Colon (tissue), 2 donors: Measurements from ENCODE around the gene ADRB2.
"Not testable (repeated sequence)": the region's sequence is repeated elsewhere in the genome, so short reads cannot be mapped to it uniquely, and the experiment has no call there.

Experiments
- FAIRE-seq: peaks from 2 replicates; lab custom pipeline; 2012; peaks lifted over from hg19 to GRCh38; lab: Jason Lieb, UNC
- donor health status: control.
- donor health status: control.

The ADRB2 gene

DNA sequence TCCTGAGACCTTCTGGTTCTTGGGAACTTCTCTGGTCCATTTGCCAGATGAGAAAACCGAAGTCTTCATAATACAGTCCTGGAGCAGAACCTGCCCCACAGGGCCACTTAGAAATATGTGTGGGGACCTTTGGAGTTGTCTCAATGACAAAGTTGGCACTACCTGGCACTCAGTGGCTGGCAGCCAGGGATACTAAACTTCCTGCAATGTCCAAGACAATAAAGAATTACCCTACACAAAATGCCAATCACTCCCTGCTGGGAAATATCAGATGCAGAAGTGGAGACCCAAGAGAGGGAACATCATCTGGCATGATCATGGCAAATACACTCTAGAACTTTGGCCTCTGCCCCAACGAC is 29.6 kb downstream of the ADRB2 start:
- no peak for FAIRE-seq

DNA sequence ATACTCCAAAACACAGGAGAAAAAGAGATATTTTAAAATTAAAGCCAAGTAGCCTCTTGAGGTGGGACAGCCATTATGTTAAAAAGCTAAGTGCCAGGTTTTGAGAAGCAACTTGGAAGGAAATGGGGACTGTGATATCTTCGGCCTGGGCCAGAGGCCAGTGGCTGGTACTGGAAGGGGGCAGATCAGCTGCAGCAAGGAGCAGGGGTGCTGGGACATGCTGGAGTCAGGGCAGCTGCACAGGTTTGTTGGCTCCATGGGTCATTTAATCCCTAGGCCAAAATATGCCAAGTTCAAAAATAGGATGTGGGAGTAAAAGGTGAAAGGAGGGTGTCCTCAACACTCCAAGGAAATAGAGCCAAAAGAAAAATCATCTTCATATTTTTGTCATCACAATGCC is 30.0 kb downstream of the ADRB2 start:
- no peak for FAIRE-seq

GRCh38 chr5:148857474-148857873 is 31.1 kb downstream of the ADRB2 start:
- no peak for FAIRE-seq

GRCh38 chr5:148858106-148858505 is 31.7 kb downstream of the ADRB2 start:
- no peak for FAIRE-seq

- FAIRE-seq, result no peak
Measured at GRCh38 chr5:148858547-148858946, 32.1 kb downstream of the ADRB2 start.

DNA sequence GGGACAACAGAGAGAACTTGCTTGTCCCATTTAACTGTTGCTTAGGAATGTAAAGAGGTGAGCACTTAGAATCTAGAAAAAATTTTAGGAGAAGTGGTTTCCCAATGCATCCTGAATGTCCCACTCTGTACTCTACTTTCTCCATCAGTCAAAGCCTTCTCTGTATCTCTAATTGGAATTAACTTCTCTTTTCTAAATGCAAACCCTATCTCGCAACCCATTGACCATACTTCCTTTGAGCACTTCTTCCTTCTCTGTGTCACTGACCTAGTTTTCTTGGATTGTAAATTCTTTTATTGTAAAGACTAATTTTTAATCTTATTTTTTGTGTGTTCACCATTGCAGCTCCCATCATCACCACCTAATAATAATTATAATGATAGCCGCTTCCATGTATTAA is 33.3 kb downstream of the ADRB2 start:
- no peak for FAIRE-seq

DNA sequence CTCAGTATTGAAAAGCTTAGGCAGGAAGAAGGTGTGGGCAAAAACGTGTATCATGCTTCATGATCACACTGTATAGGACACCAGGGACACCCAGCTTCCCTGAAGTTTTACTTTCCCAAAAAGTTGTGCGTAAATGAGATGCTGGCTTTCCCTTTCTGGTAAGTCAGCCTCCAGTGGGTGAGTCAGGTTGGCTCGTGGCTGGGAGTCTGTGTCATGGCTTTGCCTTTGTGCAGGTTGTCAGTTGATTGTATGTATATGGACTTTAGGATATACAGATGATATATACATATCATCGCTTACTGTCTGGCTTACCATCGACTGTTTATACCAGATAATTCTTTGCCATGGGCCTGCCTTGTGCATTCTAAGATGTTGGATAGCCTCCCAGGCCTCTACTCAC is 34.2 kb downstream of the ADRB2 start:
- FAIRE-seq, result no peak

DNA sequence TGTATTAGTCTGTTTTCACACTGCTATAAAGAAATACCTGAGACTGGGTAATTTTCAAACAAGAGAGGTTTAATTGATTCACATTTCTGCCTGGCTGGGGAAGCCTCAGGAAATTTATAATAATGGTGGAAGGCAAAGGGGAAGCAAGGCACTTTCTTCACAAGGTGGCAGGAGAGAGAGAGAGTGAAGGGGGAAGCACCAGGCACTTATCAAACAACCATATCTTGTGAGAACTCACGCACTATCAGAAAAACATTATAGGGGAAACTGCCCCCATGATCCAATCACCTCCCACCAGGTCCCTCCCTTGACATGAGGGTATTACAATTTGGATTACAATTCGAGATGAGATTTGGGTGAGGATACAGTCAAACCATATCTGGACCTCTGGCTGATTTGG is 34.7 kb downstream of the ADRB2 start:
- FAIRE-seq, result no peak

GRCh38 chr5:148861696-148862095 is 35.3 kb downstream of the ADRB2 start:
- FAIRE-seq, result no peak

GRCh38 chr5:148864113-148864841 is 37.9 kb downstream of the ADRB2 start:
- no peak for FAIRE-seq

- no peak for FAIRE-seq
Measured at GRCh38 chr5:148866024-148866423, 39.6 kb downstream of the ADRB2 start.

GRCh38 chr5:148873120-148873519 is 46.7 kb downstream of the ADRB2 start:
- no peak for FAIRE-seq

GRCh38 chr5:148873690-148874485 is 47.5 kb downstream of the ADRB2 start:
- FAIRE-seq, result no peak

DNA sequence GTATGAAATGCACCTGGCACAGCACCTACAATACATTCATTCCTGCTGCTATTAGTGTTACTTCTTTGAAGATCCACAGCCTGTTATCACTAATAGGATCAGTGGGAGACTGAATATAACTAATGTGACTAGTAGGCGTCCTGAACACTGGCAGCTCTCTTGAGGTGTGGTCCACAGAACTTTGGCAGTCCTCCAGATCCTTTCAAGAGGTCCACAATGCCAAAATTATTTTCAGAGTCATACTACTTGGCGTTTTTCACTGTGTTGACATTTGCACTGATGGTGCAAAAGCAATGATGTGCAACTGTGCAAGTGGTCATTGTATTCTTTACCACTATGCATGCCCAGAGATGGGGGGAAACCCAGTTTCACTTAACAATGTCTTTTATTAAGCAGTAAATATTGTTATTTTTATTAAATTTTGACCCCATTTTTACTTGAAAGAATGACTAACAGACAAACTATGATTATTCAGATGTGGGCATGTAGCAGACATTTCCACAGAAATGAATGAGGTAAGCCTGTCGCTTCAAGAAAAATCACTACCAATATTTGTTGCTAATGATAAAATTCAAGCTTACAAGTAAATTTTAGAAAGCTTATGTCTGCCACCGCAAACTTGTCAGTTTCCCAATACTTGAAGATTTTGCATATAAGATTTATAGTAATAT is 48.9 kb downstream of the ADRB2 start:
- FAIRE-seq, result no peak

DNA sequence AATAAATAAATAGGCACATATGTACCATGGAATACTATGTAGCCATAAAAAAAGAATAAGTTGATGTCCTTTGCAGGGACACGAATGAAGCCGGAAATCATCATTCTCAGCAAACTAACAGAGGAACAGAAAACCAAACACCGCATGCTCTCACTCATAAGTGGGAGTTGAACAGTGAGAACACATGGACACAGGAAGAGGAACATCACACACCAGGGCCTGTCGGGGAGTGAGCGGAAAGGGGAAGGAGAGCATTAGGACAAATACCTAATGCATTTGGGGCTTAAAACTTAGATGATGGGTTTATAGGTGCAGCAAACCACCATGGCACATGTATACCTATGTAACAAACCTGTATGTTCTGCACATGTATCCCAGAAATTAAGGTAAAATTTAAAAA is 51.0 kb downstream of the ADRB2 start:
- not testable (repeated sequence) for FAIRE-seq
